GM18508 (cell line): Measurements from ENCODE around the gene HOMER1.

Experiments used
- ATAC-seq: cut with Tn5 transposase; IDR thresholded peaks from one replicate; pipeline ENCODE4 v1.9.1; 2021; ENCODE audit warnings: moderate number of reproducible peaks; ENCODE audit not compliant: insufficient read depth, unreplicated experiment

HOMER1 gene

DNA sequence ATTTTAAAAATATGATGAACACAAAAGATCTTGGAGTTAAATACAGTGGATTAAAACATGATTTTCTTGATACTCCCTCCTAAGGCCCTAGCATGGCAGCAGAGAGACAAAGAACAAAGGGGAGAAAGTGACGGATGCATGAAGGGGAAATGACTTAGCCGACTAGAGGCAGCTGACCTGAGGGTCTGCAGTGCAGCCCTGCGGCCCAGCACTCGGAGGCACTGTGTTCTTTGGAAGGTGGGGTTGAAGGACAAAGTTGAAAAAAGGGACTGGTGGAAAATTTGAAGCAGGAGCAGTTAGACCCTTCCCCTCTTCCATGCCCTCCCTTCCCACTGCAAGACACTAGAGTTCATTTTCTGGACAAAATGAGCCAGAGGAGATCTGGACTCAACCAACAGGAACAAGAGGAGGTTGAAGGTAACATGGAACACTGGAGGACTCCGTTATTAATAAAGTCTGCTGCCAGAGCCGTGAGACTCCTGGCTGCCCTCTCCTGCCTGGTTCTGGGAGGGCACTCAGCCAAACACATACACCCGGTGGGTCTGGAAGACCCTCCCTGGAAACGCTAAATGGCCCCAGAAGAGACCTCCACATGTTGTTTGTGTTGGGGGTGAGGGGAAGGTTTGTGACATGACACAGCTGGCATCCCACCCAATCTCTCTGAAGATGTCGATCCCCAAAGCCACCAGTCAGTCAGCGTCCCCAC lies 179.9 kb downstream of the HOMER1 start:
- no peak for ATAC-seq

DNA sequence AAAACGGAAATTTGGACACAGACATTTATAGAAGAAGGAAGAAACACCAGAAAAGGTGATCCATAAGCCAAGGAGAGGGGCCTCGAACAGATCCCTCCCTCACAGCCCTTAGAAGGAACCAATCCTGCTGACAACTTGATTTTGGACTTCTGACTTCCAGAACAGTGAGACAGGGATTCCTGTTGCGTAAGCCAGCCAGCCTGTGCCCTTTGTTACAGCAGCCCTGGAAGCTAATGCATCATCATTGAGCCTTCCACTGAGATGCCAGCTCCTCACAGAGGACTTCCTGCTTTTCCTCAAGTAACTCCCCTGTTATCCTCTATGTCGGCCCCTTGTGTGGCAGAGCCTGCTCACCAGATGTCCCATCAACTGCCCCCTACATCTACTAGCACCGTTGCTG lies 183.9 kb downstream of the HOMER1 start:
- ATAC-seq, result no peak

DNA sequence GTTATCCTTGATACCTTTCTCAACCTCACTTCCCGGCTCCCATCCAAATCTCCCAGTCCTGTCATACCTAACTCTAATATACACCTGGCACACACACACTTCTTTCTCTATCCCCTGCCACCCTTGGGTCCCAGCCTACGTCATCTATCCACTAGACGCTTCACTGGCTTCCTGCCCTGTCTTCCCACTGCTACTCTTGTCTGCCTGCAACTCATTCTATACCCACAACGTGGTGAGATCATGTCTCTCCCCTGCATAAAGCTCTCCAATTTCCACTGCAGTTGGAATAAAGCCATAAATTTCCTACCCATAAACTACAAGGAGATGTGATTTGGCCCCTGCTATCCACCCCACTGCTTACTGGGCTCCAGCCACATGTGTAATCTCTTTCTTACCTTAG lies 184.5 kb downstream of the HOMER1 start:
- no peak for ATAC-seq
